Measurements from ENCODE around the gene ANTKMT.

Gene ANTKMT

DNA sequence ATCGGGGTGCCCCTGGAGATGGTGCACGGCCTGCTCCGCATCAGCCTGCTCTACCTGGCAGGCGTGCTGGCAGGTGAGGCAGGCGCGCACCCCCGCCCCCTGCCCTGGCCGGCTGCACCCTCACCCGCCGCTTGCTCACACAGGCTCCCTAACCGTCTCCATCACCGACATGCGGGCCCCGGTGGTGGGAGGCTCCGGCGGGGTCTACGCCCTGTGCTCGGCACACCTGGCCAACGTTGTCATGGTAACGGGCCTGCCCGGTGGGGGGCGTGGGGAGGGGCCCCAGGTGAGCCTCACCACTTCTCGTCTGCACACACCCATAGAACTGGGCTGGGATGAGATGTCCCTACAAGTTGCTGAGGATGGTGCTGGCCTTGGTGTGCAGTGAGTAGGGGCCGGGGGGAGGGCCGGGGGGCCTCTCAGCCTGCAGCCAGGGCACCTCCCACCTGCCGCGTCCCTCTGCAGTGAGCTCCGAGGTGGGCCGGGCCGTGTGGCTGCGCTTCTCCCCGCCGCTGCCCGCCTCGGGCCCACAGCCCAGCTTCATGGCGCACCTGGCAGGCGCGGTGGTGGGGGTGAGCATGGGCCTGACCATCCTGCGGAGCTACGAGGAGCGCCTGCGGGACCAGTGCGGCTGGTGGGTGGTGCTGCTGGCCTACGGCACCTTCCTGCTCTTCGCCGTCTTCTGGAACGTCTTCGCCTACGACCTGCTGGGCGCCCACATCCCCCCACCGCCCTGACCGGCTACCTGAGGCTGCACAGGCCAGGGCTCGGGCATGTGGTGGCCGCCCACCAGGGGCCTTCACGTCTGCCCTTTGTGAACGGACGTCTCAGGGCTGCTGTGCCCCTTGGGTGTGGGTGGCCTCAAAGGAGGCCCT is 43.4 kb upstream of the ANTKMT start:
- DNase-seq, result no peak
- H3K27ac Mint-ChIP-seq, result no peak overlapping the region
- no peak overlapping the region for H3K4me3 Mint-ChIP-seq
- peaks cover 10% of the 10 kb centered on the region for H3K36me3 Mint-ChIP-seq (ENCODE audit: low read depth)
- TF ChIP-seq, protein P1, sequence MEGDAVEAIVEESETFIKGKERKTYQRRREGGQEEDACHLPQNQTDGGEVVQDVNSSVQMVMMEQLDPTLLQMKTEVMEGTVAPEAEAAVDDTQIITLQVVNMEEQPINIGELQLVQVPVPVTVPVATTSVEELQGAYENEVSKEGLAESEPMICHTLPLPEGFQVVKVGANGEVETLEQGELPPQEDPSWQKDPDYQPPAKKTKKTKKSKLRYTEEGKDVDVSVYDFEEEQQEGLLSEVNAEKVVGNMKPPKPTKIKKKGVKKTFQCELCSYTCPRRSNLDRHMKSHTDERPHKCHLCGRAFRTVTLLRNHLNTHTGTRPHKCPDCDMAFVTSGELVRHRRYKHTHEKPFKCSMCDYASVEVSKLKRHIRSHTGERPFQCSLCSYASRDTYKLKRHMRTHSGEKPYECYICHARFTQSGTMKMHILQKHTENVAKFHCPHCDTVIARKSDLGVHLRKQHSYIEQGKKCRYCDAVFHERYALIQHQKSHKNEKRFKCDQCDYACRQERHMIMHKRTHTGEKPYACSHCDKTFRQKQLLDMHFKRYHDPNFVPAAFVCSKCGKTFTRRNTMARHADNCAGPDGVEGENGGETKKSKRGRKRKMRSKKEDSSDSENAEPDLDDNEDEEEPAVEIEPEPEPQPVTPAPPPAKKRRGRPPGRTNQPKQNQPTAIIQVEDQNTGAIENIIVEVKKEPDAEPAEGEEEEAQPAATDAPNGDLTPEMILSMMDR (IDR thresholded peaks at IDR 0.05), result no peak
- peaks cover 33% of the 10 kb centered on the region for H3K4me1 Mint-ChIP-seq
- H3K27me3 Mint-ChIP-seq (ENCODE audit: low read depth, poor library complexity), result peaks cover 18% of the 10 kb centered on the region
- H3K9me3 Mint-ChIP-seq, result no peaks in the 10 kb centered on the region

- H3K9me3 Mint-ChIP-seq, result no peaks in the 10 kb centered on the region
- TF ChIP-seq, protein P1 (IDR thresholded peaks at IDR 0.05), result no peak
- peaks cover 41% of the 10 kb centered on the region for H3K4me1 Mint-ChIP-seq
- no peak overlapping the region for H3K4me3 Mint-ChIP-seq
- H3K27me3 Mint-ChIP-seq (ENCODE audit: low read depth, poor library complexity), result peaks cover 18% of the 10 kb centered on the region
- H3K36me3 Mint-ChIP-seq (ENCODE audit: low read depth), result peaks cover 10% of the 10 kb centered on the region
- H3K27ac Mint-ChIP-seq, result no peak overlapping the region
- DNase-seq, result no peak
These were observed 42.6 kb upstream of the ANTKMT start for GRCh38 chr16:678209-678857.

GRCh38 chr16:678858-679813 is 41.8 kb upstream of the ANTKMT start:
- peak overlapping the region; percentile 86 for H3K4me3 Mint-ChIP-seq
- peaks cover 10% of the 10 kb centered on the region for H3K36me3 Mint-ChIP-seq (ENCODE audit: low read depth)
- TF ChIP-seq, protein P1 (IDR thresholded peaks at IDR 0.05), result no peak
- peaks cover 18% of the 10 kb centered on the region for H3K27me3 Mint-ChIP-seq (ENCODE audit: low read depth, poor library complexity)
- H3K9me3 Mint-ChIP-seq, result no peaks in the 10 kb centered on the region
- DNase-seq, result peak; percentile 74
- no peak overlapping the region for H3K27ac Mint-ChIP-seq
- H3K4me1 Mint-ChIP-seq, result peaks cover 42% of the 10 kb centered on the region

GRCh38 chr16:679814-680624 is 40.9 kb upstream of the ANTKMT start, which contains the start of gene STUB1:
TSS of gene STUB1 (plus strand) at chr16:680410. CDS start at chr16:680526, 116 bp downstream.
- Mint-ChIP-seq H3K27me3 (ENCODE audit: low read depth, poor library complexity) (peaks cover 14% of the 10 kb centered on the region), H3K4me1 (peaks cover 38% of the 10 kb centered on the region), H3K36me3 (ENCODE audit: low read depth) (peaks cover 10% of the 10 kb centered on the region), H3K9me3 (no peaks in the 10 kb centered on the region), H3K4me3 (peak within 1 kb of the TSS; percentile 86), H3K27ac (peak within 1 kb of the TSS; percentile 83)
- TF ChIP-seq, protein P1 (IDR thresholded peaks at IDR 0.05), result no peak
- DNase-seq, result peak; percentile 98

GRCh38 chr16:680625-680945 is 40.4 kb upstream of the ANTKMT start:
- H3K4me3 Mint-ChIP-seq, result peak overlapping the region; percentile 86
- no peak overlapping the region for H3K27ac Mint-ChIP-seq
- H3K9me3 Mint-ChIP-seq, result no peaks in the 10 kb centered on the region
- DNase-seq, result no peak
- peaks cover 10% of the 10 kb centered on the region for H3K27me3 Mint-ChIP-seq (ENCODE audit: low read depth, poor library complexity)
- H3K36me3 Mint-ChIP-seq (ENCODE audit: low read depth), result peaks cover 10% of the 10 kb centered on the region
- TF ChIP-seq, protein P1 (IDR thresholded peaks at IDR 0.05), result no peak
- peaks cover 35% of the 10 kb centered on the region for H3K4me1 Mint-ChIP-seq
